ENCODE measurements around the gene NMS.
"Not testable (repeated sequence)": the region's sequence is repeated elsewhere in the genome, so short reads cannot be mapped to it uniquely, and the experiment has no call there.

Gene NMS

GRCh38 chr2:100470182-100470581 lies at the start of gene NMS:
TSS of gene NMS (plus strand) at chr2:100470482. CDS start at chr2:100470489, 7 bp downstream.
- no peak for DNase-seq

- DNase-seq = no peak
Measured at GRCh38 chr2:100422320-100423055, 47.8 kb upstream of the NMS start.

- DNase-seq = no peak
Measured at GRCh38 chr2:100423631-100424030, 46.7 kb upstream of the NMS start.

- DNase-seq = no peak
Measured at GRCh38 chr2:100424277-100424875, 45.9 kb upstream of the NMS start.

- no peak for DNase-seq
Measured at GRCh38 chr2:100425107-100425506, 45.2 kb upstream of the NMS start.

- DNase-seq = no peak
Measured at GRCh38 chr2:100425573-100426383, 44.5 kb upstream of the NMS start.

- DNase-seq = no peak
Measured at GRCh38 chr2:100426384-100426720, 43.9 kb upstream of the NMS start.

- no peak for DNase-seq
Measured at GRCh38 chr2:100427111-100427510, 43.2 kb upstream of the NMS start.

GRCh38 chr2:100427627-100428258 lies 42.5 kb upstream of the NMS start:
- no peak for DNase-seq

- no peak for DNase-seq
Measured at GRCh38 chr2:100429726-100430125, 40.6 kb upstream of the NMS start.

- no peak for DNase-seq
Measured at GRCh38 chr2:100437751-100438150, 32.5 kb upstream of the NMS start.

- no peak for DNase-seq
Measured at GRCh38 chr2:100446696-100447095, 23.6 kb upstream of the NMS start.

- DNase-seq = no peak
Measured at GRCh38 chr2:100451092-100451491, 19.2 kb upstream of the NMS start.

- no peak for DNase-seq
Measured at GRCh38 chr2:100451734-100452133, 18.5 kb upstream of the NMS start.

- DNase-seq = no peak
Measured at GRCh38 chr2:100453853-100454252, 16.4 kb upstream of the NMS start.

- not testable (repeated sequence) for DNase-seq
Measured at GRCh38 chr2:100456357-100456756, 13.9 kb upstream of the NMS start.

GRCh38 chr2:100460904-100461530 lies 9.3 kb upstream of the NMS start:
- no peak for DNase-seq

- DNase-seq = no peak
Measured at GRCh38 chr2:100470898-100471514, 724 bp downstream of the NMS start.

- no peak for DNase-seq
Measured at GRCh38 chr2:100476606-100477005, 6.3 kb downstream of the NMS start.

GRCh38 chr2:100482741-100483140 lies 12.5 kb downstream of the NMS start:
- DNase-seq = no peak

GRCh38 chr2:100483895-100484294 lies 13.6 kb downstream of the NMS start:
- no peak for DNase-seq

- DNase-seq = no peak
Measured at GRCh38 chr2:100484390-100484789, 14.1 kb downstream of the NMS start.

- no peak for DNase-seq
Measured at GRCh38 chr2:100485396-100485795, 15.1 kb downstream of the NMS start.

Data from NCI-H187 treated with DMSO at 0.1 percent for 48 hours (cell line).